ENCODE data around the gene CRTAC1. TPM values are rescaled to one million over a fixed set of nuclear protein-coding genes. Genes with fewer than 3 reads are reported as not detected.

Gene CRTAC1
- total RNA-seq, 1 donor = not detected

DNA sequence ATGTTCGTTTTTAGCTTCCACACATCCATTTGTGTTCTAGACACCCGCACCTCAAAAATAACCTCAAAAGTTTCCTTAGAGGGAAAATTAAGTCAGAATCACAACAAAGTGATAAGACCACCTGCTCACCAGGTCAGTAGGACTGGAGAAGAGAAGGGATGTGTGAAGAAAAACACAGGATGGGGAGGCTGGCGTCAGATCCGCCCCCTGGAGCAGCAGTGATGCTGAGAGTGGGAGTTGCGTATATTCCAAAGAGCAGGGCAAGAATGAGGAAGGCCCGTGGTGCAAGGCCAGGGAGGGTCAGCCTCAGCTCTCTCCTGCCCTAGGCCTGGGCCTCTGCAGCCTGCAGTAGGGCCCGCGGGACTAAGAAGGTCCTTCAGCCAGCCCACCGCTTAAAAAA is 28.7 kb downstream of the CRTAC1 start:
- DNase-seq (ENCODE audit: insufficient read length, low spot score, missing footprints) = no peak
- Histone ChIP-seq H3K79me2 (ENCODE audit: insufficient read depth, low read length) (no peaks in the 10 kb centered on the region), H3K27ac (ENCODE audit: low read depth, low read length) (no peak overlapping the region), H3K4me3 (ENCODE audit: insufficient read depth, low read length) (no peak overlapping the region), H3K27me3 (ENCODE audit: insufficient read depth, low read length) (peaks cover 3% of the 10 kb centered on the region), H3K9me3 (ENCODE audit: low read depth, low read length) (no peaks in the 10 kb centered on the region), H3K4me1 (ENCODE audit: insufficient read depth, low read length) (no peaks in the 10 kb centered on the region), H3K36me3 (ENCODE audit: insufficient read depth, low read length) (no peaks in the 10 kb centered on the region), H4K20me1 (ENCODE audit: insufficient read depth, low read length) (no peaks in the 10 kb centered on the region), H2AFZ (ENCODE audit: low read length) (no peak overlapping the region), H3K4me2 (ENCODE audit: insufficient read depth, low read length) (no peak overlapping the region)
- TF ChIP-seq, protein P1, sequence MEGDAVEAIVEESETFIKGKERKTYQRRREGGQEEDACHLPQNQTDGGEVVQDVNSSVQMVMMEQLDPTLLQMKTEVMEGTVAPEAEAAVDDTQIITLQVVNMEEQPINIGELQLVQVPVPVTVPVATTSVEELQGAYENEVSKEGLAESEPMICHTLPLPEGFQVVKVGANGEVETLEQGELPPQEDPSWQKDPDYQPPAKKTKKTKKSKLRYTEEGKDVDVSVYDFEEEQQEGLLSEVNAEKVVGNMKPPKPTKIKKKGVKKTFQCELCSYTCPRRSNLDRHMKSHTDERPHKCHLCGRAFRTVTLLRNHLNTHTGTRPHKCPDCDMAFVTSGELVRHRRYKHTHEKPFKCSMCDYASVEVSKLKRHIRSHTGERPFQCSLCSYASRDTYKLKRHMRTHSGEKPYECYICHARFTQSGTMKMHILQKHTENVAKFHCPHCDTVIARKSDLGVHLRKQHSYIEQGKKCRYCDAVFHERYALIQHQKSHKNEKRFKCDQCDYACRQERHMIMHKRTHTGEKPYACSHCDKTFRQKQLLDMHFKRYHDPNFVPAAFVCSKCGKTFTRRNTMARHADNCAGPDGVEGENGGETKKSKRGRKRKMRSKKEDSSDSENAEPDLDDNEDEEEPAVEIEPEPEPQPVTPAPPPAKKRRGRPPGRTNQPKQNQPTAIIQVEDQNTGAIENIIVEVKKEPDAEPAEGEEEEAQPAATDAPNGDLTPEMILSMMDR (IDR thresholded peaks at IDR 0.05; ENCODE audit: extremely low read depth, low read depth, low read length) = no peak

GRCh38 chr10:98000346-98000745 is 30.1 kb downstream of the CRTAC1 start:
- Histone ChIP-seq H3K36me3 (ENCODE audit: insufficient read depth, low read length) (no peaks in the 10 kb centered on the region), H3K79me2 (ENCODE audit: insufficient read depth, low read length) (no peaks in the 10 kb centered on the region), H3K27ac (ENCODE audit: low read depth, low read length) (no peak overlapping the region), H2AFZ (ENCODE audit: low read length) (no peak overlapping the region), H3K4me2 (ENCODE audit: insufficient read depth, low read length) (no peak overlapping the region), H3K4me1 (ENCODE audit: insufficient read depth, low read length) (no peaks in the 10 kb centered on the region), H3K4me3 (ENCODE audit: insufficient read depth, low read length) (no peak overlapping the region), H4K20me1 (ENCODE audit: insufficient read depth, low read length) (no peaks in the 10 kb centered on the region), H3K9me3 (ENCODE audit: low read depth, low read length) (no peaks in the 10 kb centered on the region), H3K27me3 (ENCODE audit: insufficient read depth, low read length) (no peaks in the 10 kb centered on the region)
- TF ChIP-seq, protein P1 (IDR thresholded peaks at IDR 0.05; ENCODE audit: extremely low read depth, low read depth, low read length) = no peak
- DNase-seq (ENCODE audit: insufficient read length, low spot score, missing footprints) = no peak

- Histone ChIP-seq H3K4me2 (ENCODE audit: insufficient read depth, low read length) (no peak overlapping the region), H3K36me3 (ENCODE audit: insufficient read depth, low read length) (no peaks in the 10 kb centered on the region), H3K4me1 (ENCODE audit: insufficient read depth, low read length) (no peaks in the 10 kb centered on the region), H3K4me3 (ENCODE audit: insufficient read depth, low read length) (no peak overlapping the region), H3K79me2 (ENCODE audit: insufficient read depth, low read length) (no peaks in the 10 kb centered on the region), H3K27ac (ENCODE audit: low read depth, low read length) (no peak overlapping the region), H3K9me3 (ENCODE audit: low read depth, low read length) (no peaks in the 10 kb centered on the region), H4K20me1 (ENCODE audit: insufficient read depth, low read length) (no peaks in the 10 kb centered on the region), H3K27me3 (ENCODE audit: insufficient read depth, low read length) (no peaks in the 10 kb centered on the region), H2AFZ (ENCODE audit: low read length) (no peak overlapping the region)
- no peak for DNase-seq (ENCODE audit: insufficient read length, low spot score, missing footprints)
- TF ChIP-seq, protein P1 (IDR thresholded peaks at IDR 0.05; ENCODE audit: extremely low read depth, low read depth, low read length) = no peak
Measured at GRCh38 chr10:97999923-98000248, 30.5 kb downstream of the CRTAC1 start.

GRCh38 chr10:97999066-97999922 is 31.1 kb downstream of the CRTAC1 start:
- Histone ChIP-seq H3K4me1 (ENCODE audit: insufficient read depth, low read length) (no peaks in the 10 kb centered on the region), H3K79me2 (ENCODE audit: insufficient read depth, low read length) (no peaks in the 10 kb centered on the region), H3K36me3 (ENCODE audit: insufficient read depth, low read length) (no peaks in the 10 kb centered on the region), H3K9me3 (ENCODE audit: low read depth, low read length) (no peaks in the 10 kb centered on the region), H2AFZ (ENCODE audit: low read length) (no peak overlapping the region), H4K20me1 (ENCODE audit: insufficient read depth, low read length) (no peaks in the 10 kb centered on the region), H3K4me3 (ENCODE audit: insufficient read depth, low read length) (no peak overlapping the region), H3K4me2 (ENCODE audit: insufficient read depth, low read length) (no peak overlapping the region), H3K27me3 (ENCODE audit: insufficient read depth, low read length) (no peaks in the 10 kb centered on the region), H3K27ac (ENCODE audit: low read depth, low read length) (no peak overlapping the region)
- DNase-seq (ENCODE audit: insufficient read length, low spot score, missing footprints) = no peak
- TF ChIP-seq, protein P1 (IDR thresholded peaks at IDR 0.05; ENCODE audit: extremely low read depth, low read depth, low read length) = no peak

Data from osteoblast (primary cell).